Renal pelvis (tissue), 4 donors: ENCODE results near the gene LTB4R2. TPM values are rescaled to one million over a fixed set of nuclear protein-coding genes. Genes with fewer than 3 reads are reported as not detected.
"Not testable (repeated sequence)": the region's sequence is repeated elsewhere in the genome, so short reads cannot be mapped to it uniquely, and the experiment has no call there.

ENCODE experiments used
- DNase-seq: peaks from one replicate; pipeline ENCODE4 v3.0.0-alpha.2; 2013
- polyA plus RNA-seq, 3 donors: library from polyadenylated mRNA; unstranded; fragments of 120-200 nt; gene quantifications; one replicate each; pipeline ENCODE4 v1.2.1, GENCODE V29; 2013; ENCODE audit not compliant: insufficient read length in 3 of 3

LTB4R2 gene
- polyA plus RNA-seq, 3 donors = 3.2 to 5.3 (median 4.4) TPM

GRCh38 chr14:24335461-24336171, 25.7 kb downstream of the LTB4R2 start:
- no peak for DNase-seq

GRCh38 chr14:24337144-24337823, 27.3 kb downstream of the LTB4R2 start:
- no peak for DNase-seq

GRCh38 chr14:24337824-24338175, 27.9 kb downstream of the LTB4R2 start:
- no peak for DNase-seq

DNA sequence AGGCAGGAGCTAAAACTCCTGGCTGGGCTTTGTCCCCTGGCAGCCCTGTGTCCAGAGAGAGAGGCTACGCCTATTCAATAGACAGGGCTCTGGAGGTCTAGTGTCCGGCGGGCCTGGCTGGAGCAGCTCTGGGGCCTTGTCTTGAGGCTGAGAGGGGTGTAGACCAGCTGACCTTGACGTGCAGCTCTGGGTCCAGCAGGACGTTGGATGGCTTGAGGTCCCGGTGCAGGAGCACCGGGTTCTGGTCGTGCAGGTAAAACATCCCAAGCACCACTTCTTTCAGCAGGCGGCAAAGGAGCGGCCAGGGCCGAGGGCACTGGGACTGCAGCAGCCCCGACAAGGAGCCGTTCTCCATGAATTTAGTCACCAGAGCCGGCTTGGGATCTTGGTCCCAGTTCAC, 28.9 kb downstream of the LTB4R2 start:
- DNase-seq = no peak

DNA sequence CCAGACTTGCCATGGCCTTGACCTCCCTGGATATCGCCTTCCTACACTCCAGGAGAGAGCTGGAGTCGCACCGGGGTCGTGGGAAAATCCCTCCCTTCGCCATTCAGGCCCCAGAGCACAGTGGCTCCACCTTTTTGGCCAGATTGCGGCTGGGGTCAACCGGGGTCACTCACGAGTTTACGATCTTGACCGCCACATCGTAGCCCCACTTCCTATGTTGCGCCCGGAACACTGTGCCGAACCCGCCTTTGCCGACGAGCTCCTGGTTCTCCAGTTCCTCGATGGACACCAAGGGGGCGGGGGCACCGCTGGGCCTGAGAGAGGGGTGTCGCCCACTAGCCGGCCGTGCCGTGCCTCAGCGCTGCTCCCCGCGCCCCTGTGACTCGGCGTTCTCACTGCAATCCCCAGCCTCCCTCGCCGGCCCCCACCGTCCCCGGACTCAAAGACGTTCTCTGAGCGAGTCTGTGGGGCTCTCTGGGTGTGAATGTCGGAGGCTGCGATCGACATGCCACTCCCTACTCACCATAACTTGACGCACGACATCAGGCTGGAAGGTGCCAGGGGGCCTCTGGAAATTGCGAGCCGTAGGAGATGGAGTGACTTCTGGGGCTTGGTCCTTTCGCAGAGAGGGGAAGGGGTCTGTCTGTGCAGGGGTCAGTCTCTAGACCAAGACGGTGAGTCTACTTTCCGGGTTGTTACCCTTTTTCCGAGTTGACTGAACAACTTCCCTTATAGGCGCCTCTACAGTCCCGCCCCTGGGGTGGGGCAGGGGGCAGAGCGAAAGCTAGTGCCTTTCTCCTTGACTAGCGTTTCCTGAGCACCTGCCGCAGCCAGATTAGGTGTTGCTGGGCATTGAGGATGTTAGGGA, 29.6 kb downstream of the LTB4R2 start, which contains the start of gene RIPK3:
Gene RIPK3 (minus strand): TSS at position 708 of the 868 bp plus-strand sequence. CDS start 165 bp downstream, at position 543.
- no peak for DNase-seq

GRCh38 chr14:24340606-24341005, 30.7 kb downstream of the LTB4R2 start:
- no peak for DNase-seq

DNA sequence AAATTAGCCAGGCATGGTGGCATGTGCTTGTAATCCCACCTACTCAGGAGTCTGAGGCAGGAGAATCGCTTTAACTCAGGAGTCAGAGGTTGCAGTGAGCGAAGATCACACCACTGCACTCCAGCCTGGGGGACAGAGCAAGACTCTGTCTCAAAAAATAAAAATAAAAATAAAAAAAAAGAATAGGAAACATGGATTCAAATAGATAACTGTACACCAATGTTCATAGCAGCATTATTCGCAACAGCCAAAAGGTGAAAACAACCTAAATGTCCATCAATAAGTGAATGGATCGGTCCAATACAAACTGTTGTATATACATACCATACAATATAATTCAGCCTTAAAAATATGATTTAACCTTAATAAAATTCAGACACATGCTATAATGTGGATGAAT, 32.9 kb downstream of the LTB4R2 start:
- no peak for DNase-seq

GRCh38 chr14:24343795-24344660, 34.1 kb downstream of the LTB4R2 start:
- DNase-seq = no peak

DNA sequence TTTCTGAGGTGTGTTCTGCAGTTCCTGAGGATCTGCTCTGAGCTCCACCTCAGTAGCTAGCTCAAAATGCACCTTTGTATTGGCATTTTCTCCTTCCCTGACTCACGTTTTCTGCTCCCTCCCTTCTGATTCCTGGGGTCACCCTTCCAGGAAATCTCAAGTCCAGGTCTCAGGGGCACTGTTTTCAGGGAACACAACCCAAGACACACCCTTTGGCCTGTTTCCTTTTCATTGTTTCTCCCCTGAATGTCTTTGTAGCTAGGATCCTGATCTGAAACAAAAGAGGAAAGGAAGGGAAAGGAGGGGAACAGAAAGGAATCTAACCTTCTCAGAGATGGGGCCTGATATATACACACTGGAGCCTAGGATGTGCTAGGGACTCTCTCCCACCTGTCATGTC, 37.2 kb downstream of the LTB4R2 start:
- DNase-seq = no peak

DNA sequence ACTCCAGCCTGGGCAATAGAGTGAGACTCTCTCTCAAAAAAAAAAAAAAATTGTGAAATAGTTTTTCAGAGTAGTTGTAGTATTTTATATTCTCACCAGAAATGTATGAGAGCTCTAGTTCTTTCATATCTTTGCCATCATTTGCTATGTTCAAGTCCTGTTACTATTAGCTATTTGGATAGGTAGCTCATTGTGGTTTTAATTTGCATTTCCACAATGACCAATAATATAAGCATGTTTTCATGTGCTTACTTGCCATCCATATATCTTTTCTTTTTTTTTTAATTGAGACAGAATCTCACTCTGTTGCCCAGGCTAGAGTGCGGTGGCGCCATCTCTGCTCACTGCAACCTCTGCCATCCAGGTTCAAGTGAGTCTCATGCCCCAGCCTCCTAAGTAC, 38.2 kb downstream of the LTB4R2 start:
- DNase-seq = no peak

GRCh38 chr14:24349742-24350141, 39.8 kb downstream of the LTB4R2 start:
- no peak for DNase-seq

- DNase-seq = no peak
These were observed 41.6 kb downstream of the LTB4R2 start for GRCh38 chr14:24351517-24351916.

GRCh38 chr14:24353559-24354481, 43.9 kb downstream of the LTB4R2 start:
- DNase-seq = no peak

DNA sequence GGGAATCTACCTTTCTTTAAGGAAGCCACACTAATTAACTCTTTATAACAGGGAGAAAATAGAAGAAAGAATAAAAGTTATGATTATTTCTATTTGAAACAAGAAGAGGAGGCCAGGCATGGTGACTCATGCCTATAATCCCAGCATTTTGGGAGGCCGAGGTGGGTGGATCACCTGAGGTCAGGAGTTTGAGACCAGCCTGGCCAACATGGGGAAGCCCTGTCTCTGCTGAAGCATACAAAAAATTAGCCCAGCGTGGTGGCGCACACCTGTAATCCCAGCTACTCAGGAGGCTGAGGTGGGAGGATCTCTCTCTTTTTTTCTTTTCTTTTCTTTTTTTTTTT, 44.5 kb downstream of the LTB4R2 start:
- DNase-seq = not testable (repeated sequence)

- DNase-seq = no peak
These were observed 45.1 kb downstream of the LTB4R2 start for GRCh38 chr14:24355009-24355408.

- DNase-seq = no peak
These were observed 46.3 kb downstream of the LTB4R2 start for GRCh38 chr14:24356208-24356607.

- DNase-seq = no peak
These were observed 50.3 kb downstream of the LTB4R2 start for GRCh38 chr14:24360281-24360680.

DNA sequence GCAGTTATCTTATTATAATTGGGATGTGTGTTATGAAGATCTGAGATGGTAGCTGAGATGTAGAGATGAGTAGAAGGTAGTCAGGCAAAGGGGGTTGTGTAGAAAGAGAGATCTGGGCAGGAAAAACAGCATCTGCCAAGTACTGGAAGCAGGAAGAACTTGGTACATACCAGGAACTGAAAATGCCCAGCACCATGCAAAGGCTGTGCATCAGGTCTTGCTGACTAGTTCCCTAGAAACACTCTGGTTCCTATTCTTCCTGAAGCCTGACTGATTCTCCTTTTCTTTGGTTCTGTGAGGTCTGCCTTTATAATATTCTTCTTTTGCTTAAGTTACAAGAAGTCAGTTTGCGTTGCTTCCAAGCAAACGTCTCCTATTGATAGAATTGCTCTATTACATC, 51.4 kb downstream of the LTB4R2 start:
- DNase-seq = no peak
